NT2/D1 (cell line): ENCODE results near the gene CHTF8.
"Not testable (repeated sequence)": the region's sequence is repeated elsewhere in the genome, so short reads cannot be mapped to it uniquely, and the experiment has no call there.

Experiments used
- DNase-seq: peaks from one replicate; pipeline ENCODE4 v3.0.0-alpha.2; 2011; ENCODE audit warnings: low read depth, low spot score
- H3K27me3 ChIP-seq: 2 replicates; pipeline ENCODE4 v1.6.0; 2011; ENCODE audit warnings: mild to moderate bottlenecking; ENCODE audit not compliant: insufficient read length, insufficient read depth
- H3K36me3 ChIP-seq: 2 replicates; pipeline ENCODE4 v1.6.1; 2011; ENCODE audit warnings: mild to moderate bottlenecking, low read length, mixed read lengths; ENCODE audit not compliant: insufficient read depth, insufficient read length
- H3K4me1 ChIP-seq: 2 replicates; pipeline ENCODE4 v1.5.1; 2011; ENCODE audit not compliant: insufficient read depth, insufficient read length
- H3K4me3 ChIP-seq: 2 replicates; pipeline ENCODE4 v1.5.1; 2011; ENCODE audit warnings: low read depth; ENCODE audit not compliant: insufficient read length
- H3K9ac ChIP-seq: 2 replicates; pipeline ENCODE4 v1.6.0; 2011; ENCODE audit warnings: low read depth; ENCODE audit not compliant: insufficient read length
- H3K9me3 ChIP-seq: 2 replicates; pipeline ENCODE4 v1.5.1; 2011; ENCODE audit warnings: mild to moderate bottlenecking, low read length; ENCODE audit not compliant: insufficient read depth
- SUZ12 ChIP-seq: IDR thresholded peaks from 2 replicates; pipeline ENCODE4 v1.6.1; 2011; ENCODE audit not compliant: insufficient read length, insufficient read depth; ENCODE audit errors: extremely low read depth
- YY1 ChIP-seq: IDR thresholded peaks from 2 replicates; pipeline ENCODE4 v1.6.1; 2011; ENCODE audit not compliant: insufficient read length, insufficient read depth
- ZNF274 ChIP-seq: IDR thresholded peaks from 2 replicates; pipeline ENCODE4 v1.6.1; 2011; ENCODE audit warnings: mild to moderate bottlenecking, low read depth, low read length

Gene CHTF8

GRCh38 chr16:69169051-69169450 lies 36.7 kb upstream of the CHTF8 start:
- TF ChIP-seq SUZ12 (no peak), ZNF274 (no peak), YY1 (no peak)
- Histone ChIP-seq H3K4me1 (no peaks in the 10 kb centered on the region), H3K9me3 (no peaks in the 10 kb centered on the region), H3K36me3 (peaks cover 69% of the 10 kb centered on the region), H3K9ac (no peak overlapping the region), H3K27me3 (no peaks in the 10 kb centered on the region), H3K4me3 (no peak overlapping the region)
- no peak for DNase-seq

- Histone ChIP-seq H3K9me3 (no peaks in the 10 kb centered on the region), H3K4me3 (no peak overlapping the region), H3K36me3 (peaks cover 76% of the 10 kb centered on the region), H3K4me1 (no peaks in the 10 kb centered on the region), H3K9ac (no peak overlapping the region), H3K27me3 (no peaks in the 10 kb centered on the region)
- no peak for DNase-seq
- TF ChIP-seq SUZ12 (no peak), ZNF274 (no peak), YY1 (no peak)
Measured at GRCh38 chr16:69166946-69167930, 34.9 kb upstream of the CHTF8 start.

- peaks cover 83% of the 10 kb centered on the region for H3K36me3 ChIP-seq
- H3K4me3 ChIP-seq, result no peak overlapping the region
- no peak overlapping the region for H3K9ac ChIP-seq
- TF ChIP-seq YY1, result no peak
- TF ChIP-seq ZNF274, result no peak
- TF ChIP-seq SUZ12, result no peak
- no peak for DNase-seq
- H3K27me3 ChIP-seq, result no peaks in the 10 kb centered on the region
- no peaks in the 10 kb centered on the region for H3K4me1 ChIP-seq
- no peaks in the 10 kb centered on the region for H3K9me3 ChIP-seq
Measured at GRCh38 chr16:69166221-69166833, 33.9 kb upstream of the CHTF8 start.

- DNase-seq, result no peak
- H3K4me1 ChIP-seq, result no peaks in the 10 kb centered on the region
- H3K4me3 ChIP-seq, result no peak overlapping the region
- no peaks in the 10 kb centered on the region for H3K27me3 ChIP-seq
- TF ChIP-seq ZNF274, result no peak
- H3K36me3 ChIP-seq, result peaks cover 88% of the 10 kb centered on the region
- H3K9ac ChIP-seq, result no peak overlapping the region
- no peaks in the 10 kb centered on the region for H3K9me3 ChIP-seq
Measured at GRCh38 chr16:69165584-69165983, 33.2 kb upstream of the CHTF8 start.

- no peaks in the 10 kb centered on the region for H3K27me3 ChIP-seq
- DNase-seq, result no peak
- H3K4me3 ChIP-seq, result no peak overlapping the region
- peaks cover 83% of the 10 kb centered on the region for H3K36me3 ChIP-seq
- no peaks in the 10 kb centered on the region for H3K4me1 ChIP-seq
- TF ChIP-seq ZNF274, result no peak
- no peak for TF ChIP-seq YY1
- TF ChIP-seq SUZ12, result no peak
- H3K9ac ChIP-seq, result no peak overlapping the region
- no peaks in the 10 kb centered on the region for H3K9me3 ChIP-seq
Measured at GRCh38 chr16:69160192-69160591, 27.8 kb upstream of the CHTF8 start.

- DNase-seq, result no peak
- peaks cover 84% of the 10 kb centered on the region for H3K36me3 ChIP-seq
- TF ChIP-seq YY1 (no peak), SUZ12 (no peak), ZNF274 (no peak)
- no peak overlapping the region for H3K9ac ChIP-seq
- H3K27me3 ChIP-seq, result no peaks in the 10 kb centered on the region
- H3K9me3 ChIP-seq, result no peaks in the 10 kb centered on the region
- H3K4me1 ChIP-seq, result no peaks in the 10 kb centered on the region
- H3K4me3 ChIP-seq, result no peak overlapping the region
Measured at GRCh38 chr16:69157196-69157595, 24.8 kb upstream of the CHTF8 start.

GRCh38 chr16:69150146-69150865 lies 17.9 kb upstream of the CHTF8 start:
- Histone ChIP-seq H3K4me1 (no peaks in the 10 kb centered on the region), H3K36me3 (peaks cover 76% of the 10 kb centered on the region), H3K27me3 (no peaks in the 10 kb centered on the region), H3K4me3 (no peak overlapping the region), H3K9me3 (no peaks in the 10 kb centered on the region), H3K9ac (peak overlapping the region; percentile 34)
- no peak for DNase-seq
- TF ChIP-seq SUZ12 (no peak), YY1 (no peak), ZNF274 (no peak)

GRCh38 chr16:69149621-69150020 lies 17.2 kb upstream of the CHTF8 start:
- H3K4me1 ChIP-seq, H3K4me3 ChIP-seq, H3K9me3 ChIP-seq, H3K27me3 ChIP-seq, DNase-seq, H3K9ac ChIP-seq: not testable (repeated sequence)
- H3K36me3 ChIP-seq, result peaks cover 76% of the 10 kb centered on the region
